ENCODE measurements around the gene PPFIA2.

PPFIA2 gene

GRCh38 chr12:81759190-81760051 is at the start of gene PPFIA2:
Gene PPFIA2 (minus strand): TSS chr12:81759350.
- DNase-seq: peak in 1 of 2 donors; percentile 19

GRCh38 chr12:81800298-81801148 is 41.4 kb upstream of the PPFIA2 start:
- no peak for DNase-seq

DNA sequence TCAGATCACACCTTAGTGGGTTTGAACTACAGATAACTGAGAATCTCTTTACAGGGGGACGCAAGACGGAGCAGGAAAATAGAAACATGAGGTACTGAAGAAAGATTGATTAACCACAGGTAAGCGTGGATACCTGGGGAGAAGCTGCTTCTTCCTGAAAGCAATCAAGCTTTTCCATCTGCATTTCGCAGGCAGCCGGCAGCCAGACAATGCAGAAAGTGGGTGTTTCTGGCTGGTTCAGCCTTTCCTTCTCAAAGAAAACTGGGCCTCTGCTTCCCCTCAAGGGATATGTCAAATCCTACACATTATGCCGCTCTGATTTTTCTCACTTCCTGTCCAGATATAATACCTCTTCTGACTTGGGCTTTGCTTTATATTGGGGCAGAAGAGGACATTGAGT is 39.1 kb upstream of the PPFIA2 start:
- DNase-seq: no peak

- DNase-seq: peak in 1 of 2 donors; percentile 3
Measured at GRCh38 chr12:81797100-81797499, 38.0 kb upstream of the PPFIA2 start.

DNA sequence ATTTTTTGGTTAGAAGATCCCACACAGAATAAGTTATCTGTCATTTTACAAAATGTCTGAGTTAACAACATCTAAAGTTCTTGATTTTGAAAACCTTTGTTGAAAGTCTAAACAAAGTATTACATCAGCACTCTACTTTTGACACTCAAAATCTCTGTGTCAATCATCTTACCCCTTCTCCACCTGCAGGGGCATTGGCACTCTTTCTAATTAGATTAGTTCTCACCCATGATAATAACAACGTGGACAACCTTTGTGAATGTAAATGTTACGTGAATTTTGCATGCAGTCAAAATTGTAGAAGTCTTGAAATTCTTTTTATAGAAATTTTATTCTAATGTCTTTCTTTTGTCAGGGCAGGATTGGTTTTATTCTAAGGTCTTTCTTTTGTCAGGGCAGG is 33.5 kb upstream of the PPFIA2 start:
- no peak for DNase-seq

DNA sequence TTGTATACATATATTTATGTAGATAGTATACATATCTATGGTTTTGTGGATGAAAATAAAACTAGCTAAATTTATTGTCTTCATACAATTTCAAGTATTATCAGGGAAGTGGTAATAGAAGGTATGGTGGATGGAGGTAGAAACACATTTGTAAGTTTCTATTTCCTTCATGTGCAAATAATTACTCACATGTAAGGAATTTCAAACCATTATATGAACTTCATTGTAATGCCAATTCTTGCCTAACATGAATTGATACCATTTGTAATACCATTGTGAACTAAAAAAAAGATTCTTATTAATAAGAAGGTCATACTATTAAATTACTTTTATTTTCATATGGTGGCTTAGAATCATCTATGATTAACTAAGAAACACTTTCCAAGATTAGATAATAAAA is 20.1 kb upstream of the PPFIA2 start:
- DNase-seq: no peak

- no peak for DNase-seq
Measured at GRCh38 chr12:81778719-81779118, 19.6 kb upstream of the PPFIA2 start.

DNA sequence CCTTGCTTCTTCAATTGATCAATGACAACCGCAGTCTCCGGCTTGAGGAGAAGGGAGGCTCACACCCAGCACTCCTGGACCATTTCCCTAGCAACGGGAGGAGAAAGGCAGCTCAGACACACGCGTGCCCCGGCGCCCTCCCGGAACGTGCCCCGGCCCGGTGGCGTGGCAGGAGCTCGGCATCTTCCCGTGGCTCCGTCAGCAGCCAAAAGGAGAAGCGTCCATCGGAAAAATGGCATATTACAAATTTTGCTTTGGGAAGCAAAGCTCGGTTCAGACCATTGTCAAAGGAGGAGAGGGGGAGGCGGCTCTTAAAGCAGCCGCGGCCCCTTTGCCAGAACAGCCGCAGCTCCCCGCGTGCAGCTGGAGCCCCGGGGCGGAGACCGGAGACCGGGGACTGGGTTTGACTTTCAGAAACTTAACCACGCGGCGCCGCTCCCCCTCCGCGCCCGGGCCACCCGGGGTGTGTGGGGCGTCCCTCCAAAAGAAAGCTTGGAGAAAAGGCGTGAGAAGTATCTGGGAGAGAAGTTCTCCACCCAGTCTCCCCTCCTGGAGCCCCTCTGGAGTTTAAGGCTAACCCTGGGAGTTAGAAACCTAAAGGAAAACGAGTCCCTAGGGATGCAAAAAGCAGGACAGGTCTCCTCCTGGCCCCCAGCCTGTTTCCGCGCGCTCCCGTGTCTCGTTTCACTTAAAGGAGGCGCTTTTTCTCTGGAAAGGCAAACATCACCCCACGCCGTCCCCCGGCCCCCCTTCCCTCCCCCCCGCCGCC is 545 bp downstream of the PPFIA2 start:
- no peak for DNase-seq

GRCh38 chr12:81757731-81758365 is 1.3 kb downstream of the PPFIA2 start:
- DNase-seq: no peak

- no peak for DNase-seq
Measured at GRCh38 chr12:81729781-81730180, 29.4 kb downstream of the PPFIA2 start.

DNA sequence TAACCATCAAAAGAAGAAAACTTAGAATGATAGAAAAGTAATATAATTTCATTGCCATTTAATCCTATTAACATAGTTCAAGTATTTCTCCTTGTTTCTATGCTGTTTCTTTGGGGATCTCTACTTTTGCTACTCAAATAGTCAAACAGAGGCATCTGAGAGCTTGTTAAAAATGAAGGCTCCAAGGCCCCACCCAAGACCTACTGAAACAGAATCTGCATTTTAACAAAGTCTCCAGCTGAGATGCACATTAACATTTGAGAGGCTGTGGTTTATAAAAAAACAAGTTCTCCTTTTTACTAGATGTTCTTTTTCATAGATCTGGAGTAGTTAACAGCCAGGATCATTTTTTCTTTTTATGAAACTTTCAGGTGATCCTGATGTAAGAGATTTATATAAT is 31.8 kb downstream of the PPFIA2 start:
- no peak for DNase-seq

GRCh38 chr12:81726634-81727033 is 32.5 kb downstream of the PPFIA2 start:
- no peak for DNase-seq

- DNase-seq: no peak
Measured at GRCh38 chr12:81723361-81723760, 35.8 kb downstream of the PPFIA2 start.

DNA sequence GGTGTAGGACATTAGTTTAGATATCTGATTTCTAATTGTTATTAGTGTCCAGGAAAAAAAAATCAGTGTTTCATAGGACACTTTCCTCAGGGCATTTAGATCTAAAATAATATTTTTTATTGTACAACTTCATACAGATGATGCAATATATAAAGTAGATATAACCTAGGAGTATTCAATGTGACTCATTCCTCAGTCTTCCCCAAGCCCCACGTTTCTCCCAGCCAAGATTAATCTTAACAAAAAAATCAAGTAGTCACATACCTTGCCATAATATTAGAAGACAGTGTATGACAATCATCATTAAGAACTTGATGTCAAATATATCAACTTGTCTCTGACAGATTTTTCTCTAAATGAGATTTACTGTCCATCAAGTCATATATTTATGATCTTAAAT is 37.1 kb downstream of the PPFIA2 start:
- DNase-seq: no peak

GRCh38 chr12:81718616-81719015 is 40.5 kb downstream of the PPFIA2 start:
- no peak for DNase-seq

DNA sequence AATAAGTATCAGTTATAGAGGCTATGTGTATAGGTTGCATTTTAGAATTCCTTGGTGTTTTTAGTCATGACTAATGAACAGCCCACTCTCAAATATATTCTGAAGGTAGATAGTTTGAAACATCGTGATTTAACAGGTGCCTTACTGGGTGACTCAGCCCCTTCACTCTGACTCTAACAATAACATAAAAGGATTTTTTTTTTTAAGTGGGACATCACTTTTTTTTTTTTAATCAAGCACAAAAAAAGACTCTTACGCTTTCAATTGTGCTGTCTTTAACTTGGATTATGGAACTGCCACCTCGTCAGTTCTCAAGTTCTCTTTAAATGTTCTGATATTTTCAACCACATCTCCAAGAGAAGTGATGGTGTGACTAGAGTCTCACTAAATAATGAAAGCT is 46.6 kb downstream of the PPFIA2 start:
- no peak for DNase-seq

GRCh38 chr12:81705586-81705985 is 53.6 kb downstream of the PPFIA2 start:
- no peak for DNase-seq

GRCh38 chr12:81699551-81699950 is 59.6 kb downstream of the PPFIA2 start:
- no peak for DNase-seq

DNA sequence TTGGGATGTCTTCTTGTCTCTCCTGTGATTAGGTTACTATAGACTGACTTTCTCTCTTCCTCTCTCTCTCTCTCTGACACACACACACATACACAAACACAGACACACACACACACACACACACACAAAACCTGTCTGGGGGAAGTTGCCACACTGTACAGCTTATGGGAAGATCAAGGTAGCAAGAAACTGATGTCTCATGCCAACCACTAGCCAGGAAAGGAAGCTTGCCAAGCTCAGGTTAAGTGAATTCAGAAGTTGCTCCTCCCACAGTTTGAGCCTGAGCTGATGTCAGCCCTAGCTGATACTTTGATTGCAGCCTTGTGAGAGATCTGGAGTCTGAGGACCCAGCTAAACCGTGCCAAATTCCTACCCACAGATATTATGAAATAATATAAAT is 67.1 kb downstream of the PPFIA2 start:
- DNase-seq: no peak

DNA sequence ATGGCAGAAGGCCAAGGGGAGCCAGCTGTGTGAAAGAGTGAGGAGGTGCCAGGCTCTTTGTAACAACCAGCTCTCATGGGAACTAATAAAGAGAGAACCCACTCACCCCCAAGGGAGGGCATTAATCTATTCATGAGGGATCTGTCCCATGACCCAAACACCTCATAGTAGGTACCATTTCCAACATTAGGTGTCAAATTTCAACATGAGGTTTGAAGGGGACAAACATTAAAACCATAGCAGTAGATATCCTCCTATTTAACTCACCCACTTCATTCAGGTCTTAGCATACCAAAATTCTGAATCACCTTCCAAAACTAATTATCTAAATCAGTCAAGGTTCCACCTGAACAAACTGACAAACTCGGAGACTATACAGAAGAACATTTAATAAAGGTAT is 75.3 kb downstream of the PPFIA2 start:
- DNase-seq: no peak

- no peak for DNase-seq
Measured at GRCh38 chr12:81679614-81680013, 79.5 kb downstream of the PPFIA2 start.

GRCh38 chr12:81670759-81671158 is 88.4 kb downstream of the PPFIA2 start:
- DNase-seq: no peak

GRCh38 chr12:81668475-81668874 is 90.7 kb downstream of the PPFIA2 start:
- no peak for DNase-seq
